WTC11 (cell line): ENCODE data around the gene CST9L. TPM values are rescaled to one million over a fixed set of nuclear protein-coding genes. Genes with fewer than 3 reads are reported as not detected.

Source experiments
- ATAC-seq: fragments of 200-7000 bp; cut with Tn5 transposase; 2 replicates; pipeline ENCODE4 v1.10.0; 2021; ENCODE audit warnings: mild to moderate bottlenecking, moderate library complexity
- CTCF ChIA-PET: fragments of 300-600 bp; sonication (Branson Sonifier 250); formaldehyde crosslinking; loops from one replicate; lab custom pipeline; 2021; ENCODE audit warnings: antibody characterized with exemption; lab: Charles Lee
- POLR2A ChIA-PET: fragments of 350-600 bp; sonication (Branson Sonifier 250); formaldehyde crosslinking; loops from one replicate; lab custom pipeline; 2021; ENCODE audit warnings: antibody characterized with exemption; lab: Charles Lee
- DNase-seq: peaks from one replicate; pipeline ENCODE4 v3.0.0; 2021; ENCODE audit warnings: low spot score
- H3K27ac Mint-ChIP-seq: 2 replicates; pipeline ENCODE4 v1.8.0; 2021; ENCODE audit warnings: mixed read lengths
- H3K27me3 Mint-ChIP-seq: 2 replicates; pipeline ENCODE4 v1.8.0; 2021; ENCODE audit warnings: low read depth, mild to moderate bottlenecking, moderate library complexity, mixed read lengths
- H3K36me3 Mint-ChIP-seq: 2 replicates; pipeline ENCODE4 v1.8.0; 2021; ENCODE audit warnings: mixed read lengths
- H3K4me1 Mint-ChIP-seq: 2 replicates; pipeline ENCODE4 v1.8.0; 2022; ENCODE audit warnings: mixed read lengths
- H3K4me3 Mint-ChIP-seq: 2 replicates; pipeline ENCODE4 v1.8.0; 2021; ENCODE audit warnings: mild to moderate bottlenecking, moderate library complexity, mixed read lengths
- H3K9me3 Mint-ChIP-seq: 2 replicates; pipeline ENCODE4 v1.8.0; 2021; ENCODE audit warnings: mixed read lengths
- ATF6 ChIP-seq: sonication (generic); formaldehyde crosslinking; IDR thresholded peaks from 2 replicates; pipeline ENCODE4 v1.8.1; 2023; ENCODE audit warnings: mild to moderate bottlenecking, missing genetic modification reagents
- CREM ChIP-seq: sonication (generic); formaldehyde crosslinking; IDR thresholded peaks from 2 replicates; pipeline ENCODE4 v1.8.1; 2022; ENCODE audit warnings: mild to moderate bottlenecking, missing genetic modification reagents, moderate library complexity
- CTCF ChIP-seq: fragments of 200-600 bp; IDR thresholded peaks from 2 replicates; pipeline ENCODE4 v1.8.0; 2022; ENCODE audit warnings: antibody characterized with exemption
- E2F1 ChIP-seq: sonication (generic); formaldehyde crosslinking; IDR thresholded peaks from 2 replicates; pipeline ENCODE4 v1.8.0; 2022; ENCODE audit warnings: mild to moderate bottlenecking, missing genetic modification reagents
- EMX1 ChIP-seq: fragments of 250-450 bp; sonication (Bioruptor Pico); IDR thresholded peaks from 2 replicates; pipeline ENCODE4 v1.8.0; 2021; ENCODE audit warnings: mild to moderate bottlenecking
- ERG ChIP-seq: fragments of 250-450 bp; sonication (Bioruptor Pico); IDR thresholded peaks from 2 replicates; pipeline ENCODE4 v1.8.0; 2021; ENCODE audit warnings: mild to moderate bottlenecking
- GRHL2 ChIP-seq: fragments of 250-450 bp; sonication (Bioruptor Pico); IDR thresholded peaks from 2 replicates; pipeline ENCODE4 v1.8.0; 2022; ENCODE audit warnings: mild to moderate bottlenecking, moderate library complexity; ENCODE audit not compliant: insufficient replicate concordance, severe bottlenecking
- HMGXB4 ChIP-seq: sonication (generic); formaldehyde crosslinking; IDR thresholded peaks from 2 replicates; pipeline ENCODE4 v1.8.1; 2023; ENCODE audit warnings: mild to moderate bottlenecking, moderate library complexity, missing genetic modification reagents
- KAT7 ChIP-seq: sonication (generic); formaldehyde crosslinking; IDR thresholded peaks from 2 replicates; pipeline ENCODE4 v1.8.1; 2023; ENCODE audit warnings: missing genetic modification reagents, mild to moderate bottlenecking, borderline replicate concordance
- NR1H2 ChIP-seq: sonication (generic); formaldehyde crosslinking; IDR thresholded peaks from 2 replicates; pipeline ENCODE4 v1.9.0; 2021; ENCODE audit warnings: mild to moderate bottlenecking, moderate library complexity, missing genetic modification reagents
- RELA ChIP-seq: sonication (generic); formaldehyde crosslinking; IDR thresholded peaks from 2 replicates; pipeline ENCODE4 v1.8.1; 2022; ENCODE audit warnings: missing genetic modification reagents, mild to moderate bottlenecking, borderline replicate concordance
- SMAD4 ChIP-seq: sonication (generic); formaldehyde crosslinking; IDR thresholded peaks from 2 replicates; pipeline ENCODE4 v1.8.0; 2022; ENCODE audit warnings: mild to moderate bottlenecking, missing genetic modification reagents
- TEAD1 ChIP-seq: sonication (generic); formaldehyde crosslinking; IDR thresholded peaks from 2 replicates; pipeline ENCODE4 v1.8.0; 2022; ENCODE audit warnings: mild to moderate bottlenecking, missing genetic modification reagents
- TEAD4 ChIP-seq: sonication (generic); formaldehyde crosslinking; IDR thresholded peaks from 2 replicates; pipeline ENCODE4 v1.8.0; 2022; ENCODE audit warnings: mild to moderate bottlenecking, missing genetic modification reagents
- USF1 ChIP-seq: sonication (generic); formaldehyde crosslinking; IDR thresholded peaks from 2 replicates; pipeline ENCODE4 v1.8.0; 2022; ENCODE audit warnings: mild to moderate bottlenecking, missing genetic modification reagents
- ZNF138 ChIP-seq: sonication (generic); formaldehyde crosslinking; conservative IDR thresholded peaks from 2 replicates; pipeline ENCODE4 v1.8.1; 2022; ENCODE audit warnings: mild to moderate bottlenecking, moderate library complexity, missing genetic modification reagents
- ZNF423 ChIP-seq: fragments of 250-450 bp; sonication (Bioruptor Pico); IDR thresholded peaks from 2 replicates; pipeline ENCODE4 v2.1.2; 2022; ENCODE audit warnings: mild to moderate bottlenecking, moderate library complexity
- ZNF512 ChIP-seq: sonication (generic); formaldehyde crosslinking; IDR thresholded peaks from 2 replicates; pipeline ENCODE4 v1.8.1; 2022; ENCODE audit warnings: missing genetic modification reagents, borderline replicate concordance
- ZNF532 ChIP-seq: fragments of 250-450 bp; sonication (Bioruptor Pico); IDR thresholded peaks from 2 replicates; pipeline ENCODE4 v1.9.0; 2021; ENCODE audit warnings: mild to moderate bottlenecking, borderline replicate concordance
- total RNA-seq: library from RNA; stranded (reverse); gene quantifications from 3 replicates; pipeline ENCODE4 v1.2.3, GENCODE V29; 2021

CST9L gene
- total RNA-seq, 1 experiment from 2014 or later: not detected

- TF ChIP-seq ZNF532 (CRISPR knock-in tag) (no peak), USF1 (CRISPR knock-in tag) (no peak), TEAD4 (CRISPR knock-in tag) (no peak), NR1H2 (CRISPR knock-in tag) (no peak), ZNF512 (CRISPR knock-in tag) (no peak), HMGXB4 (CRISPR knock-in tag) (no peak), ATF6 (no peak)
- H3K4me1 Mint-ChIP-seq: peaks cover 22% of the 10 kb centered on the region
- H3K27me3 Mint-ChIP-seq: peaks cover 22% of the 10 kb centered on the region; the same call in 1 of the 2 replicates
- H3K4me3 Mint-ChIP-seq: no peak overlapping the region
- no peak for ATAC-seq
- no peaks in the 10 kb centered on the region for H3K36me3 Mint-ChIP-seq
- DNase-seq: no peak
- ChIA-PET CTCF (interaction anchor here (0.7 to 4.1 kb wide), 8 partner anchors 22 to 165 kb away, joined by 3 to 56 read pairs (median 5); no protein-coding TSS in a partner anchor), POLR2A (no interaction called here)
- no peaks in the 10 kb centered on the region for H3K9me3 Mint-ChIP-seq
- H3K27ac Mint-ChIP-seq: no peak overlapping the region
These were observed 39.4 kb upstream of the CST9L start for GRCh38 chr20:23607497-23608245.

GRCh38 chr20:23606652-23607049 is 38.4 kb upstream of the CST9L start:
- Mint-ChIP-seq H3K4me3 (no peak overlapping the region), H3K4me1 (peaks cover 29% of the 10 kb centered on the region), H3K9me3 (no peaks in the 10 kb centered on the region), H3K36me3 (no peaks in the 10 kb centered on the region), H3K27me3 (peaks cover 26% of the 10 kb centered on the region; the same call in 1 of the 2 replicates), H3K27ac (no peak overlapping the region)
- DNase-seq (peak; percentile 91), ATAC-seq (peak; percentile 89)
- ChIA-PET CTCF (interaction anchor here (0.7 to 4.1 kb wide), 6 partner anchors 21 to 164 kb away, joined by 3 to 56 read pairs (median 6); no protein-coding TSS in a partner anchor), POLR2A (no interaction called here)
- TF ChIP-seq TEAD1 (CRISPR knock-in tag): 0 out of 2 replicates have a peak, but pooled peaks have one; percentile 38
- no peak for TF ChIP-seq RELA
- TF ChIP-seq CTCF: peak; percentile 83
- TF ChIP-seq GRHL2: no peak
- no peak for TF ChIP-seq E2F1 (CRISPR knock-in tag)
- no peak for TF ChIP-seq CREM (CRISPR knock-in tag)
- TF ChIP-seq ZNF423: no peak
- no peak for TF ChIP-seq KAT7 (CRISPR knock-in tag)
- no peak for TF ChIP-seq ZNF138
- TF ChIP-seq SMAD4 (CRISPR knock-in tag): no peak
- TF ChIP-seq EMX1: no peak
- TF ChIP-seq ERG (CRISPR knock-in tag): no peak
